IMR-90 (cell line): ENCODE data around the gene FXN. TPM values are rescaled to one million over a fixed set of nuclear protein-coding genes. Genes with fewer than 3 reads are reported as not detected.

Source experiments
- ATAC-seq: fragments of 200-7000 bp; cut with Tn5 transposase; 2 replicates; pipeline ENCODE4 v1.9.1; 2020; ENCODE audit warnings: low read depth, mild to moderate bottlenecking, moderate library complexity
- BruUV-seq: library from RNA; stranded (reverse); fragments of 400-500 nt; replicated peaks from 2 replicates; lab custom pipeline; 2021; lab: Mats Ljungman, UMichigan
- CTCF ChIA-PET: fragments of 300-600 bp; formaldehyde crosslinking; extraction: SDS; loops from one replicate; lab custom pipeline; 2021; ENCODE audit warnings: antibody characterized with exemption; lab: Yijun Ruan, JAX
- POLR2A ChIA-PET: fragments of 300-600 bp; sonication (Branson Sonifier 250); formaldehyde crosslinking; loops from one replicate; lab custom pipeline; 2022; ENCODE audit warnings: antibody characterized with exemption; ENCODE audit not compliant: unreplicated experiment; lab: Charles Lee
- DNase-seq: peaks from one replicate; pipeline ENCODE4 v3.0.0; 2013
- H2AFZ ChIP-seq: replicated peaks from 2 replicates; pipeline ENCODE3; 2013; ENCODE audit warnings: low read length, mild to moderate bottlenecking; ENCODE audit not compliant: poor library complexity
- H2AK5ac ChIP-seq: 2 replicates; pipeline ENCODE4 v1.6.1; 2013; ENCODE audit warnings: low read depth, low read length, inconsistent platforms
- H2AK9ac ChIP-seq: replicated peaks from 2 replicates; pipeline ENCODE3; 2013; ENCODE audit warnings: mild to moderate bottlenecking, low read depth, low read length, moderate library complexity; ENCODE audit not compliant: poor library complexity
- H2BK120ac ChIP-seq: 2 replicates; pipeline ENCODE4 v1.6.1; 2013; ENCODE audit warnings: low read depth, low read length, inconsistent platforms
- H2BK15ac ChIP-seq: 3 replicates; pipeline ENCODE4 v1.6.1; 2013; ENCODE audit warnings: low read depth, low read length, inconsistent platforms
- H2BK20ac ChIP-seq: 2 replicates; pipeline ENCODE4 v1.6.1; 2013; ENCODE audit warnings: low read depth, mild to moderate bottlenecking, inconsistent platforms, low read length, moderate library complexity
- H2BK5ac ChIP-seq: 2 replicates; pipeline ENCODE4 v1.6.1; 2013; ENCODE audit warnings: mild to moderate bottlenecking, low read depth, low read length, inconsistent platforms; ENCODE audit not compliant: poor library complexity, severe bottlenecking
- H3K14ac ChIP-seq: replicated peaks from 2 replicates; pipeline ENCODE4 v1.6.1; 2013; ENCODE audit warnings: low read depth, low read length, inconsistent platforms
- H3K18ac ChIP-seq: 2 replicates; pipeline ENCODE4 v1.6.1; 2013; ENCODE audit warnings: low read depth, low read length, control low read depth
- H3K23ac ChIP-seq: 2 replicates; pipeline ENCODE4 v1.6.1; 2013; ENCODE audit warnings: low read depth, low read length, inconsistent platforms
- H3K27ac ChIP-seq: 2 replicates; pipeline ENCODE4 v1.5.1; 2013; ENCODE audit warnings: mild to moderate bottlenecking, control low read depth, low read length; ENCODE audit not compliant: insufficient read depth
- H3K27me3 ChIP-seq: 2 replicates; pipeline ENCODE4 v1.6.1; 2013; ENCODE audit warnings: low read length; ENCODE audit not compliant: control insufficient read depth, insufficient read depth
- H3K36me3 ChIP-seq: 2 replicates; pipeline ENCODE4 v1.6.1; 2013; ENCODE audit warnings: low read length, mixed read lengths; ENCODE audit not compliant: control insufficient read depth, insufficient read depth
- H3K4ac ChIP-seq: 2 replicates; pipeline ENCODE4 v1.6.1; 2013; ENCODE audit warnings: low read depth, low read length, inconsistent platforms
- H3K4me1 ChIP-seq: 2 replicates; pipeline ENCODE4 v1.6.1; 2013; ENCODE audit warnings: low read length, mixed read lengths; ENCODE audit not compliant: control insufficient read depth, insufficient read depth
- H3K4me2 ChIP-seq: 2 replicates; pipeline ENCODE4 v1.6.1; 2013; ENCODE audit warnings: low read depth, mild to moderate bottlenecking, control low read depth, low read length, moderate library complexity
- H3K4me3 ChIP-seq: 2 replicates; pipeline ENCODE4 v1.5.1; 2013; ENCODE audit warnings: low read depth, mild to moderate bottlenecking, control low read depth, low read length, moderate library complexity; ENCODE audit not compliant: insufficient read depth
- H3K56ac ChIP-seq: 2 replicates; pipeline ENCODE4 v1.6.1; 2013; ENCODE audit warnings: low read length, inconsistent platforms; ENCODE audit not compliant: insufficient read depth; ENCODE audit errors: extremely low read depth
- H3K79me1 ChIP-seq, 2 experiments: 2 replicates each; pipeline ENCODE4 v1.6.1; 2013; ENCODE audit warnings: low read length in 2 of 2, inconsistent platforms in 1 of 2, low read depth in 1 of 2
- H3K9ac ChIP-seq: 2 replicates; pipeline ENCODE4 v1.6.1; 2013; ENCODE audit warnings: low read depth, low read length, control low read depth
- H3K9me1 ChIP-seq: 2 replicates; pipeline ENCODE4 v1.6.1; 2013; ENCODE audit warnings: low read length, inconsistent platforms; ENCODE audit not compliant: insufficient read depth
- H3K9me3 ChIP-seq: 2 replicates; pipeline ENCODE4 v1.6.1; 2013; ENCODE audit warnings: low read length; ENCODE audit not compliant: control insufficient read depth, insufficient read depth
- H4K20me1 ChIP-seq: 2 replicates; pipeline ENCODE4 v1.6.1; 2013; ENCODE audit warnings: low read length, inconsistent platforms; ENCODE audit not compliant: insufficient read depth
- H4K5ac ChIP-seq: 2 replicates; pipeline ENCODE4 v1.6.1; 2013; ENCODE audit warnings: mild to moderate bottlenecking, low read depth, low read length, control low read depth
- H4K8ac ChIP-seq, 2 experiments: 2 replicates each; pipeline ENCODE4 v1.6.1; 2013; ENCODE audit warnings: low read depth in 2 of 2, low read length in 2 of 2, control low read depth in 1 of 2, inconsistent platforms in 1 of 2
- H4K91ac ChIP-seq: 2 replicates; pipeline ENCODE4 v1.6.1; 2013; ENCODE audit warnings: low read depth, low read length, inconsistent platforms; ENCODE audit not compliant: insufficient read depth
- CEBPB ChIP-seq: IDR thresholded peaks from 2 replicates; pipeline ENCODE4 v1.6.1; 2012; ENCODE audit warnings: low read depth, low read length, improper control_type of control experiment
- FOS ChIP-seq: fragments of 150-350 bp; IDR thresholded peaks from 2 replicates; pipeline ENCODE4 v1.6.1; 2016; ENCODE audit warnings: low read depth, low read length
- MAFK ChIP-seq: IDR thresholded peaks from 2 replicates; pipeline ENCODE4 v1.6.1; 2012; ENCODE audit warnings: low read depth, low read length, improper control_type of control experiment
- RCOR1 ChIP-seq: IDR thresholded peaks from 2 replicates; pipeline ENCODE4 v1.6.1; 2012; ENCODE audit warnings: mild to moderate bottlenecking, low read length, improper control_type of control experiment; ENCODE audit not compliant: insufficient replicate concordance
- WGBS, 2 experiments: methylation state at CpG; one replicate each; pipeline versions ENCODE4 v1.1.5 to v1.1.7; 2013; ENCODE audit warnings: missing lambda C conversion rate in 2 of 2; ENCODE audit not compliant: insufficient read length in 1 of 2; ENCODE audit errors: extremely low coverage in 2 of 2; 5-methylcytosine and 5-hydroxymethylcytosine counted together
- dilution Hi-C: fragments of 300-500 bp; cut with HindIII; formaldehyde crosslinking; loops from one replicate; pipeline ENCODE4 v1.14.3; 2018; ENCODE audit warnings: low sequenced_read_pairs; ENCODE audit not compliant: unreplicated experiment
- in situ Hi-C: fragments of 300-500 bp; cut with MboI; formaldehyde crosslinking; loops from 3 replicates; pipeline ENCODE4 v1.14.3; 2019; ENCODE audit warnings: low sequenced_read_pairs, inconsistent platforms, mixed read lengths
- intact Hi-C: fragments of 100-400 bp; cut with micrococcal nuclease; formaldehyde crosslinking; loops from 2 replicates; pipeline ENCODE4 v1.10.0; 2022
- polyA plus RNA-seq, 3 experiments: library from polyadenylated mRNA; depleted of rRNA; stranded (reverse); fragments of >200 nt; gene quantifications; 2 replicates each; pipeline ENCODE4 v1.2.3, GENCODE V29; 2012; ENCODE audit warnings: low replicate concordance in 1 of 3
- total RNA-seq: library from RNA; depleted of rRNA; stranded (reverse); fragments of >200 nt; gene quantifications from 2 replicates; pipeline ENCODE4 v1.2.3, GENCODE V29; 2012
- TF ChIP-seq, protein P1 (sequence below): conservative IDR thresholded peaks from 2 replicates; pipeline ENCODE4 v1.5.1; 2012; ENCODE audit warnings: mild to moderate bottlenecking, low read depth, low read length, improper control_type of control experiment

FXN gene
- total and polyA plus RNA-seq, 2 of the 4 experiments (the other 2 are of a cell fraction), result 3.9 to 18.1 TPM

DNA sequence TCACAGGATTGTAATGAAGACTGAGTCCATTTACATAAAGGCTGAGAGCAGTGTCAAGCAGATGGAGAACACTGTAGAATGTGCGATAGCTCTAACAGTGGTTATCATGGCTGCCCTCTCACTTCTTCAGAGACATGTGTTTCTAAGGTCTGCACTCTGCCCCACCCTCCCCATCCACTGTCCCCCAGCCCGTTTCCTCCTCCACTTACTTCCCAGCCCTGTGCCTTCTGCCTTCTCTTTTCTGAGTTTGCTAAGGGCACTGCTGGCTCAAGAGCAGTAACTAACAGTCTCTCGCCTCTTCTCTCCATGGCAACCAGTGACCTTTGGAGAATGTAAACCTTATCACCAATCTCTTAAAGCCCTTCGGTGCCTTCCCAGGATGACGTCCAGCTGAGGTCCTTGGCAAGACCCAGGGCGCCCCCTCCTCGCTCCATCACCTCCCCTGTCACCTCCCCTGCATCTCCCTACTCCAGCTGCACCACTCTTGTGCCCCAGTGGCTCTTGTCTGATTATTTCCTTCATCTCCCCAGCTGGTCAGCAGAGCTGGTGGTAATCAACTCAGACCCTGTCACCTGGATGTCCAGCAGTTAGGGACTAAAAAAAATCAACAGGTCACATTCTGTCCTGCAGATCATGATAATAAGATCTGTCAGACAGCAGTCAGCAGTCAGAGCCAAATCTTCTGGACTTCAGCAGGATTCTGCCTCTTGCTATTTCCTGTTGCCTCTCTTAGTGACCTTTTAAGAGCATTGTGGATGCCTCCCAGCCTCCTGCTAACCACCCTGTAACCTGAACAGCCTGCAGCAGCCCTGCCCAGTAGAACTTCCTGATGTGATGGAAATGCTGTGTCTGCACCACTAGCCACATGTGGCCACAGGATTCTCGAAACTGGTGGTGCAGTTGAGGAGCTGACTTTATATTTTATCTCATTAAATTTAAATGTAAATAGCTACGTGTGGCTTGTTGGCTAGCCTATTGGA lies 9.0 kb downstream of the FXN start:
- Histone ChIP-seq H2AK5ac (no peak overlapping the region), H2BK15ac (no peak overlapping the region), H3K56ac (no peak overlapping the region), H3K18ac (no peak overlapping the region), H3K4me1 (peaks cover 8% of the 10 kb centered on the region), H4K5ac (no peak overlapping the region), H2AFZ (peak overlapping the region; percentile 47), H3K4me3 (no peak overlapping the region), H3K27me3 (no peaks in the 10 kb centered on the region), H2BK5ac (no peak overlapping the region), H4K91ac (no peak overlapping the region; the same call in 1 of the 2 replicates), H3K79me1 (peaks cover 14 to 33% of the 10 kb centered on the region in 2 experiments), H3K14ac (0 out of 2 replicates have a peak overlapping the region, but pooled peaks have one; percentile 51), H3K9ac (no peak overlapping the region), H2BK120ac (no peak overlapping the region), H3K9me1 (no peaks in the 10 kb centered on the region; the same call in 1 of the 2 replicates), H3K23ac (no peak overlapping the region), H3K4ac (peak overlapping the region; percentile 29), H3K27ac (no peak overlapping the region), H3K4me2 (peak overlapping the region; percentile 11; the same call in 1 of the 2 replicates), H4K8ac (no peak overlapping the region), H2BK20ac (no peak overlapping the region), H2AK9ac (no peak overlapping the region), H3K9me3 (no peaks in the 10 kb centered on the region), H3K36me3 (peaks cover 16% of the 10 kb centered on the region), H4K20me1 (no peaks in the 10 kb centered on the region; the same call in 1 of the 2 replicates)
- dilution Hi-C loops (no loop called here), in situ Hi-C loops (no loop called here), intact Hi-C loops (no loop called here)
- ATAC-seq, result peak; percentile 83
- ChIA-PET POLR2A (no interaction called here), CTCF (interaction anchor here (1.0 to 1.2 kb wide), 2 partner anchors 9 to 98 kb away, joined by 3 read pairs; no protein-coding TSS in a partner anchor)
- peak; percentile 68 for DNase-seq
- TF ChIP-seq, protein P1, sequence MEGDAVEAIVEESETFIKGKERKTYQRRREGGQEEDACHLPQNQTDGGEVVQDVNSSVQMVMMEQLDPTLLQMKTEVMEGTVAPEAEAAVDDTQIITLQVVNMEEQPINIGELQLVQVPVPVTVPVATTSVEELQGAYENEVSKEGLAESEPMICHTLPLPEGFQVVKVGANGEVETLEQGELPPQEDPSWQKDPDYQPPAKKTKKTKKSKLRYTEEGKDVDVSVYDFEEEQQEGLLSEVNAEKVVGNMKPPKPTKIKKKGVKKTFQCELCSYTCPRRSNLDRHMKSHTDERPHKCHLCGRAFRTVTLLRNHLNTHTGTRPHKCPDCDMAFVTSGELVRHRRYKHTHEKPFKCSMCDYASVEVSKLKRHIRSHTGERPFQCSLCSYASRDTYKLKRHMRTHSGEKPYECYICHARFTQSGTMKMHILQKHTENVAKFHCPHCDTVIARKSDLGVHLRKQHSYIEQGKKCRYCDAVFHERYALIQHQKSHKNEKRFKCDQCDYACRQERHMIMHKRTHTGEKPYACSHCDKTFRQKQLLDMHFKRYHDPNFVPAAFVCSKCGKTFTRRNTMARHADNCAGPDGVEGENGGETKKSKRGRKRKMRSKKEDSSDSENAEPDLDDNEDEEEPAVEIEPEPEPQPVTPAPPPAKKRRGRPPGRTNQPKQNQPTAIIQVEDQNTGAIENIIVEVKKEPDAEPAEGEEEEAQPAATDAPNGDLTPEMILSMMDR, result no peak
- no peak for TF ChIP-seq MAFK
- no peak for TF ChIP-seq FOS
- TF ChIP-seq RCOR1, result no peak
- no peak for TF ChIP-seq CEBPB
- 35% methylated on average over 5 of the region's 9 CpGs; no CpG with 5 or more reads in 1 of the 2 experiments for WGBS, 2 experiments
- no TSS peak for BruUV-seq
